B cell (primary cell): ENCODE data around the gene CRISPLD2. TPM values are rescaled to one million over a fixed set of nuclear protein-coding genes. Genes with fewer than 3 reads are reported as not detected.

ENCODE experiments used
- ATAC-seq: fragments of 200-7000 bp; cut with Tn5 transposase; one replicate; pipeline ENCODE4 v1.10.0; 2021; ENCODE audit warnings: low read depth, mild to moderate bottlenecking, moderate number of reproducible peaks, moderate library complexity
- CTCF ChIA-PET: fragments of 350-600 bp; sonication (Branson Sonifier 250); formaldehyde crosslinking; loops from one replicate; lab custom pipeline; 2021; ENCODE audit warnings: antibody characterized with exemption, inconsistent platforms; lab: Charles Lee
- POLR2A ChIA-PET: fragments of 350-600 bp; sonication (Branson Sonifier 250); formaldehyde crosslinking; loops from one replicate; lab custom pipeline; 2021; ENCODE audit warnings: antibody characterized with exemption; lab: Charles Lee
- DNase-seq: peaks from one replicate; pipeline ENCODE4 v3.0.0; 2013
- H2AFZ ChIP-seq: 2 replicates; pipeline ENCODE4 v1.6.1; 2012; ENCODE audit warnings: mild to moderate bottlenecking, low read depth, low read length; ENCODE audit not compliant: insufficient read depth, poor library complexity, severe bottlenecking
- H3K27ac ChIP-seq, 2 donors: 1 replicate in 1 of 2; 2 replicates in 1 of 2; pipeline ENCODE4 v1.5.1; 2012 to 2013; ENCODE audit warnings: low read length in 2 of 2, mild to moderate bottlenecking in 2 of 2, moderate library complexity in 1 of 2
- H3K27me3 ChIP-seq, 4 experiments: fragments of 200-600 bp in 1 of 4; sonication (generic) in 1 of 4; replicated peaks in 1 of 4; 1 replicate in 2 of 4; 2 replicates in 2 of 4; pipeline versions ENCODE4 v1.6.1 to v1.7.0; 2013 to 2016; ENCODE audit warnings: low read length in 3 of 4, mild to moderate bottlenecking in 2 of 4, mixed read lengths in 1 of 4, moderate library complexity in 1 of 4; ENCODE audit not compliant: insufficient read depth in 4 of 4, control insufficient read depth in 3 of 4; ENCODE audit errors: control extremely low read depth in 1 of 4
- H3K36me3 ChIP-seq, 2 experiments: replicated peaks in 1 of 2; 1 replicate in 1 of 2; 2 replicates in 1 of 2; pipeline versions ENCODE4 v1.6.1 to v1.7.1; 2013; ENCODE audit warnings: low read length in 1 of 2; ENCODE audit not compliant: insufficient read depth in 2 of 2, control insufficient read depth in 1 of 2; ENCODE audit errors: control extremely low read depth in 1 of 2, extremely low read depth in 1 of 2
- H3K4me1 ChIP-seq, 2 donors: fragments of 200-600 bp in 1 of 2; sonication (generic) in 1 of 2; 1 replicate in 1 of 2; 2 replicates in 1 of 2; pipeline versions ENCODE4 v1.5.1 to v1.6.1; 2013 to 2017; ENCODE audit warnings: low read length in 2 of 2; ENCODE audit not compliant: control insufficient read depth in 2 of 2, insufficient read depth in 2 of 2
- H3K4me2 ChIP-seq: replicated peaks from 2 replicates; pipeline ENCODE3; 2012; ENCODE audit warnings: mild to moderate bottlenecking, low read depth, low read length; ENCODE audit not compliant: poor library complexity, severe bottlenecking
- H3K4me3 ChIP-seq, 5 experiments: fragments of 200-600 bp in 1 of 5; sonication (generic) in 1 of 5; 1 replicate in 3 of 5; 2 replicates in 2 of 5; pipeline versions ENCODE4 v1.5.1 to v1.7.0; 2011 to 2016; ENCODE audit warnings: low read length in 4 of 5, mild to moderate bottlenecking in 4 of 5, low read depth in 2 of 5, control low read depth in 1 of 5, moderate library complexity in 1 of 5; ENCODE audit not compliant: insufficient read depth in 1 of 5; ENCODE audit errors: control extremely low read depth in 1 of 5, extremely low read depth in 1 of 5
- H3K79me2 ChIP-seq: fragments of 200-600 bp; sonication (generic); one replicate; pipeline ENCODE4 v1.6.0; 2016; ENCODE audit warnings: low read length; ENCODE audit not compliant: control insufficient read depth, insufficient read depth
- H3K9ac ChIP-seq: fragments of 200-600 bp; sonication (generic); 2 replicates; pipeline ENCODE4 v1.6.1; 2017; ENCODE audit warnings: mild to moderate bottlenecking, low read length, moderate library complexity
- H3K9me3 ChIP-seq, 3 donors: one replicate each; pipeline versions ENCODE4 v1.6.1 to v1.7.1; 2013; ENCODE audit warnings: low read length in 2 of 3; ENCODE audit not compliant: control insufficient read depth in 2 of 3, insufficient read depth in 1 of 3; ENCODE audit errors: control extremely low read depth in 1 of 3
- H4K20me1 ChIP-seq: 2 replicates; pipeline ENCODE4 v1.6.0; 2012; ENCODE audit warnings: mild to moderate bottlenecking, low read length; ENCODE audit not compliant: insufficient read depth, control insufficient read depth, poor library complexity, severe bottlenecking
- H3K27ac Mint-ChIP-seq: one replicate; pipeline ENCODE4 v1.8.0; 2021; ENCODE audit warnings: mixed read lengths
- H3K27me3 Mint-ChIP-seq: one replicate; pipeline ENCODE4 v1.8.0; 2021; ENCODE audit warnings: mixed read lengths
- H3K4me1 Mint-ChIP-seq: one replicate; pipeline ENCODE4 v1.8.0; 2021; ENCODE audit warnings: mixed read lengths
- H3K4me3 Mint-ChIP-seq: one replicate; pipeline ENCODE4 v1.8.0; 2021; ENCODE audit warnings: mixed read lengths
- H3K9me3 Mint-ChIP-seq: one replicate; pipeline ENCODE4 v1.8.0; 2022; ENCODE audit warnings: mixed read lengths; ENCODE audit not compliant: insufficient read depth
- CTCF ChIP-seq: fragments of 200-600 bp; IDR thresholded peaks from one replicate; pipeline ENCODE4 v1.8.0; 2022; ENCODE audit warnings: antibody characterized with exemption, mild to moderate bottlenecking
- EZH2 ChIP-seq: IDR thresholded peaks from 2 replicates; pipeline ENCODE4 v1.6.1; 2012; ENCODE audit warnings: borderline replicate concordance, low read depth, mild to moderate bottlenecking, moderate library complexity, low read length; ENCODE audit not compliant: insufficient read depth, poor library complexity, severe bottlenecking
- WGBS: methylation state at CpG from one replicate; pipeline ENCODE4 v1.1.5; 2013; ENCODE audit warnings: missing lambda C conversion rate; ENCODE audit not compliant: insufficient coverage; 5-methylcytosine and 5-hydroxymethylcytosine counted together
- intact Hi-C: fragments of 100-400 bp; cut with micrococcal nuclease; formaldehyde crosslinking; loops from one replicate; pipeline ENCODE4 v1.10.0; 2022
- polyA plus RNA-seq: library from polyadenylated mRNA; depleted of rRNA; stranded (reverse); fragments of >200 nt; gene quantifications from 2 replicates; pipeline ENCODE4 v1.2.3, GENCODE V29; 2012
- total RNA-seq, 2 donors: library from RNA; stranded (reverse); fragments of 120-200 nt in 1 of 2; gene quantifications; 1 replicate in 1 of 2; 2 replicates in 1 of 2; pipeline versions ENCODE4 v1.2.3 to v1.2.4, GENCODE V29; 2013 to 2022

Gene CRISPLD2
- total and polyA plus RNA-seq, 2 donors (not counting 1 experiment from before 2014, with no cell fraction given) = 0.25 to 0.37 TPM

DNA sequence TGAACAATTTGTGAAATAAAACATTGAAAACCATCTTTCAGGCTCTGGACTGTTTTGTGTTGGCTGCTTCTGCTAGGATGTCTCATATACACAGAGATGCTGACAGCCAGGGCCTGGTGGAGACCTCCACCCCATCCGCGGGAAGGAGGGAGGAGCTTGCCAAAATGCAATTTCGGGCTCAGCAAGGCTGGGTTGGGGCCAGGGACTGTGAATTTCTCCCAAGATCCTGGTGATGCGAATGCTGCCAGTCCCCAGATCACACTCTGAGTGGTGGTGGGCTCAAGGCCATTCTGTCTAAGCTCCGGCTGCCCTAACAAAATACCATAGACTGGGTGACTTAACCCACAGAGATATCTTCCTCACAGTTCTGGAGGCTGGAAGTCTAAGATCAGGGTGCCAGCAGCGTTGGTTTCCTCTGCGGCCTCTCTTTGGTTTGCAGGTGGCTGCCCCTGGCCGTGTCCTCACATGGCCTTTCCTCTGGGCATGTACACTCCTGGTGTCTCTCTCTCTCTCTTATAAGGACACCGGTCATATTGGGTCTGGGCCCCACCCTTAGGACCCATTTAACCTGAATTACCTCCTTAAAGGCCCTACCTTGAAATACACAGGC, 89.8 kb downstream of the CRISPLD2 start:
- H3K9ac ChIP-seq = no peak overlapping the region
- no peak overlapping the region for H3K27ac ChIP-seq
- H3K27me3 Mint-ChIP-seq = peaks cover 4% of the 10 kb centered on the region
- no peaks in the 10 kb centered on the region for H3K27me3 ChIP-seq
- POLR2A ChIA-PET = no interaction called here
- WGBS = 87% methylated on average over 6 of the region's 9 CpGs
- no peaks in the 10 kb centered on the region for H3K9me3 Mint-ChIP-seq
- no peaks in the 10 kb centered on the region for H4K20me1 ChIP-seq
- H2AFZ ChIP-seq = no peak overlapping the region
- no peaks in the 10 kb centered on the region for H3K36me3 ChIP-seq
- ATAC-seq = no peak
- H3K4me3 ChIP-seq = no peak overlapping the region
- DNase-seq = no peak
- TF ChIP-seq EZH2 (no peak), CTCF (no peak)
- no peaks in the 10 kb centered on the region for H3K4me1 Mint-ChIP-seq
- no peaks in the 10 kb centered on the region for H3K4me1 ChIP-seq
- CTCF ChIA-PET = interaction anchor here (0.8 to 0.9 kb wide), 2 partner anchors 16 to 60 kb away, joined by 3 read pairs; no protein-coding TSS in a partner anchor
- intact Hi-C loops = no loop called here
- H3K27ac Mint-ChIP-seq = no peak overlapping the region
- H3K4me3 Mint-ChIP-seq = no peak overlapping the region
- H3K9me3 ChIP-seq = no peaks in the 10 kb centered on the region
- no peaks in the 10 kb centered on the region for H3K79me2 ChIP-seq
- H3K4me2 ChIP-seq = no peak overlapping the region

GRCh38 chr16:84911486-84912216, 91.9 kb downstream of the CRISPLD2 start:
- TF ChIP-seq EZH2 = no peak
- no peak for TF ChIP-seq CTCF
- WGBS = 97% methylated on average over 14 of the region's 16 CpGs
- Mint-ChIP-seq H3K4me3 (no peak overlapping the region), H3K4me1 (no peaks in the 10 kb centered on the region), H3K27me3 (peaks cover 11% of the 10 kb centered on the region), H3K27ac (no peak overlapping the region), H3K9me3 (no peaks in the 10 kb centered on the region)
- Histone ChIP-seq H3K9me3 (no peaks in the 10 kb centered on the region), H3K4me3 (no peak overlapping the region), H3K27me3 (no peaks in the 10 kb centered on the region), H3K9ac (no peak overlapping the region), H4K20me1 (no peaks in the 10 kb centered on the region), H3K4me1 (no peaks in the 10 kb centered on the region), H3K27ac (no peak overlapping the region), H3K36me3 (no peaks in the 10 kb centered on the region), H3K79me2 (no peaks in the 10 kb centered on the region), H3K4me2 (no peak overlapping the region), H2AFZ (no peak overlapping the region)
- intact Hi-C loops = no loop called here
- DNase-seq = no peak
- no peak for ATAC-seq
- ChIA-PET CTCF (no interaction called here), POLR2A (no interaction called here)
